ENCODE data around the gene TTC34.

Gene TTC34

DNA sequence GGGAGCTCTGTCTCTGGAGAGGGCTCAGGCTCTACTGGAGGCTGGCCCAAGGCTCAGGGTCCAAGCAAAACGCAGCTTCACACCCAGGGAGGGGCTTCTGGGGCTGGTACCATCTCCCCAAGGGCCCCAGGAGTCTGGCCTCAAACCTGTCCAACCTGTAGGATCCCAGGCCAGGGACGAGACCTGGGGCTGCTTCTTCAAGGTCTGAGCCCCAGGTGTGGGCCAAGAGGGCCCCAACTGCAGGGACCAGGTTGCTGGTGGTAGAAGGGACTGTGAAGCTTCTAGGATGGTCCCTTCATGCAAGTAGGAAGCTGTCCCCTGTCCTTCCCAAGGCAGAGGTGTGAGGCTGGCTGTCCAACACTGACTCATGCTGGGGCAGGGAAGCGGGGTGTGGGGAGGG, 160.9 kb downstream of the TTC34 start:
- no peak for TF ChIP-seq CTCF (IDR thresholded peaks at IDR 0.05; ENCODE audit: extremely low read depth, missing control alignments)
- DNase-seq (ENCODE audit: low spot score) = no peak

GRCh38 chr1:2639607-2640521, 161.6 kb downstream of the TTC34 start:
- DNase-seq (ENCODE audit: low spot score) = no peak
- TF ChIP-seq CTCF (IDR thresholded peaks at IDR 0.05; ENCODE audit: extremely low read depth, missing control alignments) = no peak

DNA sequence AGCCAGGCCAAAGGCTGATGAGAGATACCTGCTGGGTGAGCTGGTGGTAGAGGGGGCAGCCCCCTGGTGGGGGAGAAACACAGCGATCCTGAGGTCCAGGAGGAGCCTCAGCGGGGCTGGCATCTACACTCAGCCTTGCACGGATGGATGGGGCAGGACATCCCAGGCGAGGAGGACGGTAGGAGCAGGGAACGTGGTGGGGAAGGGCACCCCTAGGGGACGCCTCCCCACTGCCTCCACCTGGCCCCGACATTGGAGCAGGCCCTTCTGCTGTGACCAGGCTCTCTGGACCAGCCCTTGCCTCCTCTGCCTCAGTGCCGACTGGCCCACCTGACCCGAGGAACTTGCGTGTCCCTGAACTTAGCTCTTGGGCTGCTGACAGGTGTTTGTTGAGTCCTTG, 162.3 kb downstream of the TTC34 start:
- no peak for DNase-seq (ENCODE audit: low spot score)
- no peak for TF ChIP-seq CTCF (IDR thresholded peaks at IDR 0.05; ENCODE audit: extremely low read depth, missing control alignments)

GRCh38 chr1:2638466-2639115, 162.9 kb downstream of the TTC34 start:
- DNase-seq (ENCODE audit: low spot score) = no peak
- no peak for TF ChIP-seq CTCF (IDR thresholded peaks at IDR 0.05; ENCODE audit: extremely low read depth, missing control alignments)

GRCh38 chr1:2637442-2638145, 163.9 kb downstream of the TTC34 start:
- TF ChIP-seq CTCF (IDR thresholded peaks at IDR 0.05; ENCODE audit: extremely low read depth, missing control alignments) = no peak
- DNase-seq (ENCODE audit: low spot score) = no peak

DNA sequence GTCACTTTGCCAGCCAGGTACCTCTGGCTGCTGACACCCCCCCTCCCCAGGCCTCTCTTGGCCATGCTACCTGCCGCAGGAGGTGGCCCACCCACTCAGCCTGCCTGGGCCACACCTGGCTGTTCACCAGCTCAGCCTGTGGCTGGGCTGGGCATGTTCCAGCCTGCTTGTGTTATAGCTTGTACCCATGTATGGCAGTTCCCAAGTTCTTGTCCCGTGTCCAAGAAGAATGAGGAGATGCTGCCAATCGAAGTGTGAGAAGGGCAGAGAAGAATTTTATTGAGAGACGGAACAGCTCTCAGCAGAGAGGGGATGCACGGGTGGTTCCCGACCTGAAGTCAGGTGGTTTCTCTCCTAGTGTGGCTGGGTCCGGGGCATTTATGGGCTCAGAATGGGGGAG, 164.8 kb downstream of the TTC34 start:
- DNase-seq (ENCODE audit: low spot score) = no peak
- no peak for TF ChIP-seq CTCF (IDR thresholded peaks at IDR 0.05; ENCODE audit: extremely low read depth, missing control alignments)

Measured in GM20000 (cell line).